Measurements from ENCODE around the gene FASLG. TPM values are rescaled to one million over a fixed set of nuclear protein-coding genes. Genes with fewer than 3 reads are reported as not detected.

The FASLG gene
- total RNA-seq, 1 donor from 2014 or later: not detected

DNA sequence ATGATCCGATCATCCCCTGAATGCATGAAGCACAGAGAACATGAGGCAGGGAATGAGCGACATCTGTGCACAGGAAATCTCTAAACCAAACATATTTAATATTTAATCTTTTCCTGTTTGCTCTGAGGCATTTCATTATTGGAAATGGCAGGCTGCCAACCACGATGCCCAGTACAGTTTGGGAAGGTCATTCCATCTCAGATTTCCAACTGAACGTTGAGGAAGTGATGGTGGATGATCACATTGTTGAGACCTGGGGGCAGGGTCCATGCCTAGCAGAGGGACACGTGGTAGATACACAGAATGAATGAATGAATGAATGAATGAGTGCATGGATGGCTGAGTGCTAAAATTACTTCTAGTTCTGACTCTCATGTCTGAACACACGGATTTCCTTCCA is 15.9 kb upstream of the FASLG start:
- intact Hi-C loops (cut with DNase I): no loop called here
- no peak overlapping the region for H3K27ac ChIP-seq
- H3K9me3 ChIP-seq: no peaks in the 10 kb centered on the region
- no peak for DNase-seq (ENCODE audit: extremely low spot score in 2 of 2)
- TF ChIP-seq POLR2A (IDR thresholded peaks at IDR 0.05) (no peak), POLR2AphosphoS5 (IDR thresholded peaks at IDR 0.05; ENCODE audit: insufficient read depth in 1 of 2, low read depth in 1 of 2) (no peak)
- TF ChIP-seq, protein P1, sequence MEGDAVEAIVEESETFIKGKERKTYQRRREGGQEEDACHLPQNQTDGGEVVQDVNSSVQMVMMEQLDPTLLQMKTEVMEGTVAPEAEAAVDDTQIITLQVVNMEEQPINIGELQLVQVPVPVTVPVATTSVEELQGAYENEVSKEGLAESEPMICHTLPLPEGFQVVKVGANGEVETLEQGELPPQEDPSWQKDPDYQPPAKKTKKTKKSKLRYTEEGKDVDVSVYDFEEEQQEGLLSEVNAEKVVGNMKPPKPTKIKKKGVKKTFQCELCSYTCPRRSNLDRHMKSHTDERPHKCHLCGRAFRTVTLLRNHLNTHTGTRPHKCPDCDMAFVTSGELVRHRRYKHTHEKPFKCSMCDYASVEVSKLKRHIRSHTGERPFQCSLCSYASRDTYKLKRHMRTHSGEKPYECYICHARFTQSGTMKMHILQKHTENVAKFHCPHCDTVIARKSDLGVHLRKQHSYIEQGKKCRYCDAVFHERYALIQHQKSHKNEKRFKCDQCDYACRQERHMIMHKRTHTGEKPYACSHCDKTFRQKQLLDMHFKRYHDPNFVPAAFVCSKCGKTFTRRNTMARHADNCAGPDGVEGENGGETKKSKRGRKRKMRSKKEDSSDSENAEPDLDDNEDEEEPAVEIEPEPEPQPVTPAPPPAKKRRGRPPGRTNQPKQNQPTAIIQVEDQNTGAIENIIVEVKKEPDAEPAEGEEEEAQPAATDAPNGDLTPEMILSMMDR (IDR thresholded peaks at IDR 0.05): no peak
- H3K4me3 ChIP-seq: no peak overlapping the region
- H3K4me1 ChIP-seq: no peaks in the 10 kb centered on the region
- no peaks in the 10 kb centered on the region for H3K36me3 ChIP-seq
- H3K27me3 ChIP-seq: no peaks in the 10 kb centered on the region

DNA sequence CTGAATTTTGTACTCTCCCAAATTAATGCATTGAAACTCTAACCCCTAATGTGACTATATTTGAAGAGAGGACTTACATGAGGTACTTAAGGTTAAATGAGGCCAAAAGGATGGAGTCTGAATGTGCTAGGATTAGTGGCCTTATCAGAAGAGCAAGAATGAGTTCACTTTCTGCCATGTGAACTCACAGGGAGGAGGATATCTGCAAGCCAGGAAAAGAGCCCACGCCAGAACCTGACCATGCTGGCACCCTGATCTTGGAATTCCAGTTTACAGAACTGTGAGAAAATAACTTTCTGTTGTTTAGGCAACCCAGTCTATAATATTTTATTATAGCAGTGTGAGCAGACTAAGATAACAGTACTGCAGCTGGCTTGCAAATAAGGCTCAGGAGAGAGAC is 12.2 kb upstream of the FASLG start:
- Histone ChIP-seq H3K36me3 (no peaks in the 10 kb centered on the region), H3K4me1 (no peaks in the 10 kb centered on the region), H3K9me3 (no peaks in the 10 kb centered on the region), H3K27me3 (no peaks in the 10 kb centered on the region), H3K27ac (no peak overlapping the region), H3K4me3 (no peak overlapping the region)
- DNase-seq (ENCODE audit: extremely low spot score in 2 of 2): no peak
- intact Hi-C loops (cut with DNase I): no loop called here
- TF ChIP-seq POLR2A (IDR thresholded peaks at IDR 0.05): no peak
- no peak for TF ChIP-seq POLR2AphosphoS5 (IDR thresholded peaks at IDR 0.05; ENCODE audit: insufficient read depth in 1 of 2, low read depth in 1 of 2)
- TF ChIP-seq, protein P1 (IDR thresholded peaks at IDR 0.05): no peak

DNA sequence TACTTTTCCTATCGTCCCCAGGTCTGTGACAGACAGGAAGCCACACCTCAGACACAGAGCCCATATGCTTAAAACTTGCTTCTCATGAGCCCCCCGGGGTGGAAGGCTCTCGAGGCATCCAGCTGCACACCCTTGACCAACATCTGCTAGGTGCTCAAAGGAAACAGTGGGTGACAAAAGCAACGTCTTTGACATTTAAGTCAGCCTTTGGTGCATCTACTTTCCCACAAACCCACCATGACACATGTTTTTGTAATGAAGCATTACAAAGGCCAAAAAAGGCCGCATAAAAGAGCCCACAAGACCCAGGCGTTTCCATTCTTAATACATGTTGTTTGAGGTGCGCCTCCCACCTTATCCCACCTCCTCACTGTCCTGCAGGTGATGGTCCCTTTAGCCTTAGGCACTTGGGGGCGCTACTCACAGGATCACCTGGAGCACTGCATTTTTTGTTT is 11.8 kb upstream of the FASLG start:
- Histone ChIP-seq H3K27ac (no peak overlapping the region), H3K9me3 (no peaks in the 10 kb centered on the region), H3K27me3 (no peaks in the 10 kb centered on the region), H3K36me3 (no peaks in the 10 kb centered on the region), H3K4me1 (no peaks in the 10 kb centered on the region), H3K4me3 (no peak overlapping the region)
- TF ChIP-seq POLR2A (IDR thresholded peaks at IDR 0.05) (no peak), POLR2AphosphoS5 (IDR thresholded peaks at IDR 0.05; ENCODE audit: insufficient read depth in 1 of 2, low read depth in 1 of 2) (no peak)
- TF ChIP-seq, protein P1 (IDR thresholded peaks at IDR 0.05): no peak
- DNase-seq (ENCODE audit: extremely low spot score in 2 of 2): no peak
- intact Hi-C loops (cut with DNase I): no loop called here

DNA sequence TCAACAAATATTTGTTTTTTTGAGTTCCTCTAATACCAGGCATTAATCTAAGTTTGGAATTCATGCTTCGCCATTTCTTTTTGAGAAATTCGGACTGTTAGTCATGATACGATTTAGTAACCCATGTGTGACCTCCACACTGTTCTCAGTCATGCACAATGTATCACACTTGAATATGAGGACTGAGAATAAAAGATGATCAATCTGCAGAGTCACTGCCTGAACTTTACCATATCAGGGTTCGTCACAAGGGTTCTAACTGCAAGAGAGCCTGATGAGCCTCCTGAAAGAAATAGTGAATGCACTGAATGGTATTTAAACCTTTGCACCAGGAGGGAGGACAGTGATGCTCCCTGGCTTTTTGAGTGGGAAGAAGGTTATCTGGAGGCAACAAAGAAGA is 10.9 kb upstream of the FASLG start:
- Histone ChIP-seq H3K27me3 (no peaks in the 10 kb centered on the region), H3K4me1 (no peaks in the 10 kb centered on the region), H3K36me3 (no peaks in the 10 kb centered on the region), H3K9me3 (no peaks in the 10 kb centered on the region), H3K27ac (no peak overlapping the region), H3K4me3 (no peak overlapping the region)
- intact Hi-C loops (cut with DNase I): no loop called here
- TF ChIP-seq, protein P1 (IDR thresholded peaks at IDR 0.05): no peak
- TF ChIP-seq POLR2A (IDR thresholded peaks at IDR 0.05) (no peak), POLR2AphosphoS5 (IDR thresholded peaks at IDR 0.05; ENCODE audit: insufficient read depth in 1 of 2, low read depth in 1 of 2) (no peak)
- DNase-seq (ENCODE audit: extremely low spot score in 2 of 2): no peak

DNA sequence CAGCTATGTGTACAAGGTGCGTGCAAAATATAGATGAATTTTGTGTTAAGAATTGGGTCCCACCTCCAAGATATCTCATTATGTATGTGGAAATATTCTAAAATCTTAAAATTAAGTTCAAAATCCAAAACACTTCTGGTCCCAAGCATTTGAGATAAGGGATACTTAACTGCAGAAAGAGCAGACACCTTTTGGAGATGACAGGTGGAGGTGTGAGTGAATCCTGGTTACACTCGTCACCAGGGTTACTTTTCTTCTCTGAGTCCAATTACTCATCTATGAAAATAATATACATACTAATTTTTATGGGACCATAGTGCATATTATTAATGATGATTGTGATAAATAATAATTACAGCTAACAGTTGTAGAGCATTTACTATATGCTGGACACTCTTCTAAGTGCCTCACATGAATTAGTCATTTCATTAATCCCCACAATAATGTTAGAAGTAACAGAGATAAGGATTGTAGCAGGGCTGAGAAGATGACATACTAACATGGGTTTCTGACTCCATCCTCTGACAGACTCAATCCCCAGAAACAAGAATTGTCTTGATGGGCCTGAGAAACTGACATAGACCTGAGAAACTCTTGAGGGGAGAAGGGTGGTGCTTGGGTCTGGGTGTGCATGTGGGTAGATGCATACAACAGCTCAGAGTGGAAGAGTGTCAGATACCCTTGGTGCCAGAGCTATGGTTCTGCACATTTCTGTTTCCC is 8.3 kb upstream of the FASLG start:
- DNase-seq (ENCODE audit: extremely low spot score in 2 of 2): no peak
- Histone ChIP-seq H3K36me3 (no peaks in the 10 kb centered on the region), H3K4me1 (no peaks in the 10 kb centered on the region), H3K27me3 (no peaks in the 10 kb centered on the region), H3K4me3 (no peak overlapping the region), H3K9me3 (no peaks in the 10 kb centered on the region), H3K27ac (no peak overlapping the region)
- intact Hi-C loops (cut with DNase I): no loop called here
- TF ChIP-seq POLR2A (IDR thresholded peaks at IDR 0.05) (no peak), POLR2AphosphoS5 (IDR thresholded peaks at IDR 0.05; ENCODE audit: insufficient read depth in 1 of 2, low read depth in 1 of 2) (no peak)
- TF ChIP-seq, protein P1 (IDR thresholded peaks at IDR 0.05): no peak
